ENCODE results near the gene LIN28B. TPM values are rescaled to one million over a fixed set of nuclear protein-coding genes. Genes with fewer than 3 reads are reported as not detected.
"Not testable (repeated sequence)": the region's sequence is repeated elsewhere in the genome, so short reads cannot be mapped to it uniquely, and the experiment has no call there.

LIN28B gene
- total RNA-seq (2014; rRNA removed; shearing (Covaris generic)): not detected in 2 replicates
- polyA plus RNA-seq (2014; cell fraction: nucleus; rRNA removed): not detected in 2 replicates

DNA sequence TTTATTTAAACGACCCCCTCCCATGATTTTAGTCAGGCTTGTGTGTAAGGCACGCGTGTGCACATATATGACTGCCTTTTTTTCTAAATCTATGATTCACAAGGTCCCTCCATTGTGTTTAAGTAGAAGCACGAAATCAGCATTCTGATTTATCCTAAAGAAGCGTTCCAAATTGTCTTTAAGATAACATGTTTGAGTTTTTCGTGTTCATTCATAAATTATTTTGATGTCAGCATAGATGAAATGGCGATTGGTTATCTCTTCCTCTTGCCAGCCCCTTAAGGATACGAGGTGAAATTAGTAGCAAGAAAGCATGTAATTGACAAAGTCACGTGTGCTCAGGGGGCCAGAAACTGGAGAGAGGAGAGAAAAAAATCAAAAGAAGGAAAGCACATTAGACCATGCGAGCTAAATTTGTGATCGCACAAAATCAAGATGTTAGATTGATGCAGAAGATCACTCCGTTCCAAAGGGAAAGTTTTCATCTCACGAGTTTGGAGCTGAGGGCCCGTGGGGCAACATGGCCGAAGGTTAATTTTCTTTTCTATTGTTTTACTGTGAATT is at the start of gene LIN28B:
TSS of gene LIN28B (plus strand) at position 377 of the 564 bp plus-strand sequence. CDS start at position 521, 144 bp downstream.
- no peak for DNase-seq (ENCODE audit: extremely low read depth, low read depth)

GRCh38 chr6:104908031-104908887 is 48.6 kb upstream of the LIN28B start:
- no peak for DNase-seq (ENCODE audit: extremely low read depth, low read depth)

DNA sequence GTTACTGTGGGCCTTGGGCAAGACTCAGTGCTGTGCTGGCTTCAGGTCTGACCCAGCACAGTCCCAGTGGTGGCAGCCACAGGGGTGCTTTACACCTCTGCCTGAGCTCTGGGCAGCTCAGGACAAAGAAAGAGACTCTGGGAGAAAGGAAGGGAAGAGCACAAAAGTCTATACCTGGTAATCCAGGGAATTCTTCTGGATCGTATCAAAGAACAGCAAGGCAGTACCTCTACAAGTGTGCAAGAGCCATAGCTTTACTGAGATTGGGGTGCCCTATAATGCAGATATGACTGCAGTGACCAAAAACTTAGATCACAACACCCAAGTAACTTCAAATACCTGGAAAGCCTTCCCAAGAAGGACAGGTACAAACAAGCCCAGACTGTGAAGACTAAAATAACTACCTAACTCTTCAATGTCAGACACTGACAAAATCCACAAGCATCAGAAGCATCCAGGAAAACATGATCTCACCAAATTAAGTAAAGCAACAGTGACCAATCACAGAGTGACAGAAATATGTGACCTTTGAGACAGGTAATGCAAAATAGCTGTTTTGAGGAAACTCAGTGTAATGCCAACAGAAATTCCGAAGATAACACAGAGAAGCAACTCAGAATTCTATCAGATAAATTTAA is 47.9 kb upstream of the LIN28B start:
- no peak for DNase-seq (ENCODE audit: extremely low read depth, low read depth)

DNA sequence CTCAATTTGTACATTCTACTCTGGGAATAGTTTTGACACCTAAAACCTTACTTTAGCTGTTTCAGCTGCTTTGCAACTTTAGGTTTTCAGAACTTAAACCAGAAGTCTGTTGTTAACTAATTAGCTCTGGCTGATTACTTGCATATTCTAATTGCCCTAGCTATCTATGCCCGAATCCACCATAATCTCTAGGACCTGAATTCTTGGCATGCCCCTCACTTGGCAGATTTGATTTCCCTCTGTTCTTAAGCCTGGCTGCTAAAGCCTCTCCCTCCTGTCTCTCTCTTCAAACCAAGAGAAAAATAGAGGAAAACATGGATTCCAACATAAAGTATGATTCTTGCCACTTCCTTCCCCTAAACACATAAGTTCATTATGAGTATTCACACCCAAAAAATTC is 35.0 kb upstream of the LIN28B start:
- no peak for DNase-seq (ENCODE audit: extremely low read depth, low read depth)

DNA sequence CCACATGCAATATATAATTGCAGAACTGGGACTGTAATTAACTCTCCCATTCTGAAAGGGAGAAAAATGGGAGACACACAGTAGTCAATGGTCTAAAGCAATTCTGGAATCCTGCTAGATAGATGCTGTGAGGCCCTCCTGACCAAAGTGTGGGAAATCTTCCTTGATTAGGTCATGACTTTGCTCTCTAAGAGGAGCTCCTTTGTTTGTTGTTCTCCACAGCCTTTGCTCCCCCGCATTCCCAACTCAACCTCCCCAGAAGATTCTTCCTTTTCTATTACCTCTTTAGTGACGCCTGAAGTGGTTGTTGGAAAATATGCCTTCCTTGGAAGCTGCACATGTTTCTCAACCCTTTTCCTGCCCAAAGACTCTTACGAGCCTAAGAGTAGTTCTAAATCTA is 28.8 kb upstream of the LIN28B start:
- no peak for DNase-seq (ENCODE audit: extremely low read depth, low read depth)

GRCh38 chr6:104929353-104929752 is 27.6 kb upstream of the LIN28B start:
- no peak for DNase-seq (ENCODE audit: extremely low read depth, low read depth)

- DNase-seq (ENCODE audit: extremely low read depth, low read depth): no peak
Measured at GRCh38 chr6:104930939-104931338, 26.0 kb upstream of the LIN28B start.

DNA sequence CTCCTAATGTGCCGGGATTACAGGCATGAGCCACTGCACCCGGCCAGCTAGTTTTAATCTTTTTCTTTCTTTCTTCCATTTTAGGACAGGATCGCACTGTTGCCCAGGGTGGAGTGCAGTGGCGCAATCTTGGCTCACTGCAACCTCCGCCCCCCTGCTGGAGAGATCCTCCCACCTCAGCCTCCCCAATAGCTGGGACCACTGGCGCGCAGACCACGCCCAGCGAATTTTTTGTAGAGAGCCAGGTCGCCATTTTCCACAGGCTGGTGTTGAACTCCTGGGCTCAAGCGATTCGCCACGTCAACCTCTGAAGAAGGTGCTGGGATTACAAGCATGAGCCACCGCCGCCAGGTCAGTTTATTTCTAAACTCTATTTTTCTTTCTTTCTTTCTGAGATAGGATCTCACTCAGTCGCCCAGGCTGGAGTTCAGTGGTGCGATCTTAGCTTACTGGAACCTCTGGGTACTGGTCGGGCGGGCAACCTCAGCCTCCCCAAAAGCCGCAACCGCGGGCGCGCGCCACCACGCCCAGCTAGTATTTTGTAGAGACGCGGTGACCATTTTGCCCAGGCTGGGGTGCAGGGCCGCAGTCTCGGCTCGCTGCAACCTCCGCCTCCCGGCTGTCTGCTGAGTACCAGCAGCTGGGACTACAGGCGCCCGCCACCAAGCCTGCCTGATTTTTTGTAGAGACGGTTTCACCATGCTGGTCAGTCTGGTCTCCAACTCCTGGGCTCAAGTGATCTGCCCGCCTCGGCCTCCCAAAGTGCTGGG is 20.0 kb upstream of the LIN28B start:
- DNase-seq (ENCODE audit: extremely low read depth, low read depth): no peak

DNA sequence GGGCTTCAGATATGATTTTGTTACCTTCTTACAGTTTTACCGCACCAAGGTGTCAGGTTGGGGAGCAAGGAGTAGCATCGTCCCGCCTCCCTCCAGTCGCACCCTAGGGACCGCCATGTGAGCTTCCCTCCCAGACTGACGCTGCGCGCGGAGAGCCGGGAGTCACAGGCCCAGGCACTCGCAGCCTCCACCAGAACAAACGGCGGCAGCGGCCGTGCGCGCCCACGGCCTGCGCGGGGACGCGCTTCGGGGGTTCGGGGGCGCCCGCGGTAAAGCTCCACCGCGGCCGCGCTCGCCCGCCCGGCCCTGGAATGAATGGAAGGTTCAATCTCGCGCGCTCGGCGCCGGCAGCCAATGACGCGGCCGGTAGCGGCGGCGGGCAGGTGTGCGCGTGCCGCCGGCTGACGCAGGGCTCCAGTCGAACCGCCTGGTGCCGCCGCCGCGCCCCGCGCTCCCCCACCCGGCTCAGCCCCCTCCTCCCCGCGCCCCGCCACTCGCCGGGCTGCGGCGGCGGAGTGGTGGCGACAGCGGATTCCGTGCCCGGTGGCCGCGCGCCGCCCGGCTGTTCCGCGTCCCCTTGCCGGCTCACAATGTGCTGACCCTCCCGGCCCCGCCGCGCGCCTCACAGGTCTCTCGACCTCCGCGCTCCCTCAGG is 16.5 kb upstream of the LIN28B start:
- DNase-seq (ENCODE audit: extremely low read depth, low read depth): no peak

GRCh38 chr6:104940893-104941728 is 15.8 kb upstream of the LIN28B start:
- DNase-seq (ENCODE audit: extremely low read depth, low read depth): no peak

- no peak for DNase-seq (ENCODE audit: extremely low read depth, low read depth)
Measured at GRCh38 chr6:104941729-104942091, 15.2 kb upstream of the LIN28B start.

GRCh38 chr6:104943781-104944180 is 13.1 kb upstream of the LIN28B start:
- peak; percentile 11 for DNase-seq (ENCODE audit: extremely low read depth, low read depth)

DNA sequence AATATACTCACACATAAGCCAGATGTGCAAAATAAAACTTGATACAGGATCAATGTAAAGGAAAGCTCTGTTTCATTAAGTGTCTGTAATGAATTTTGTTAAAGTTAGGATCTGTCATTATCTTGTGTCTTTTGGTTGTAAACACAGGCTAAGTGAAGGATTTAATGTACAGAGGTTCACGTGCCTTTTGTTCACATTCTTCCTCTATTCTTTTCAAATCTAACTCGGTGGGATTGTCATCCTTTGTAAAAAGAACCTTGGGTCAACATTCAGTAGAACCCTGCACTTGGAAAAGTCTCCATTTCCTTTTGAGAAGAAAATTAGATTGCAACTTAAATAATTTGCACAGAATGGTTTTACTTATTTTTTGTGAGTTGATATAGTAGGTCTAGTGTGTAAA is 7.7 kb upstream of the LIN28B start:
- DNase-seq (ENCODE audit: extremely low read depth, low read depth): no peak

GRCh38 chr6:104951677-104952076 is 5.2 kb upstream of the LIN28B start:
- no peak for DNase-seq (ENCODE audit: extremely low read depth, low read depth)

GRCh38 chr6:104952911-104953399 is 4.0 kb upstream of the LIN28B start:
- no peak for DNase-seq (ENCODE audit: extremely low read depth, low read depth)

DNA sequence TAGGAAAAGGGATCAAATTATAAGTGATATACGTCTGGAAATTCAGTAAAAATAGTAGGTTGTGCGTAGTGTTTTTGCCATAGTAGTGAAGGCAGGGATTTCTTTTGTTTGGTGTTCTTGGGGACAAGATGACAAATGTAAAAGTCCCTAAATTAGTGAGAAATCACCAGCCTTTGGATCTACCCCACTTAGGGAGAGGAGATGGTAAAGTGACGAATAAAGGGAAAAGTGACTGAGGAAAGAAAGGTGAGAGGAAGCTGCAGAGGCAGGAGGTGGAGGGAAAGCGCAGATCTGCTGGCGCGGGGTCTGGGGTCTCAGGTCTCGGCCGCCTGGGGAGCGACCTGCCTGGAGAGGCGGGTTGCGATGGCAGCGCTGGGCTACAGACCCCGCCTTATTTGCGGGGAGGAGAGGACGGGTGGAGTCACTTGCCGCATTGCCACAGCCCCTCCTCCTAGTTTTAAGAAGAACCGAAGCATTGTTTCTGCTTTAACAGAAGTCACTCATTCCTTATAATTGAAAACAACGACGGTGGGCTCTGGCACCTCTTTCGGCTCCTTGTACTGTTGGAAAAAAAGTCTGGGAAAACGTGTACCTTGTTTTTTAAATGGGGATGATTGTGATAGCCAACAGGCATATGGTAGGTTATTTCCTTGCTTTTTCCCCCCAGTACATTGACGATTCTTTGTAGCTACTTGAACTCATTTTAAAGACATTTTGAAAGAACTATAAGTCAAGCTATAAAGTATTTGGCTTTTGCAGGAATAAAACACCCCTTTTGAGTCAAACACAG is 3.3 kb upstream of the LIN28B start:
- not testable (repeated sequence) for DNase-seq (ENCODE audit: extremely low read depth, low read depth)

DNA sequence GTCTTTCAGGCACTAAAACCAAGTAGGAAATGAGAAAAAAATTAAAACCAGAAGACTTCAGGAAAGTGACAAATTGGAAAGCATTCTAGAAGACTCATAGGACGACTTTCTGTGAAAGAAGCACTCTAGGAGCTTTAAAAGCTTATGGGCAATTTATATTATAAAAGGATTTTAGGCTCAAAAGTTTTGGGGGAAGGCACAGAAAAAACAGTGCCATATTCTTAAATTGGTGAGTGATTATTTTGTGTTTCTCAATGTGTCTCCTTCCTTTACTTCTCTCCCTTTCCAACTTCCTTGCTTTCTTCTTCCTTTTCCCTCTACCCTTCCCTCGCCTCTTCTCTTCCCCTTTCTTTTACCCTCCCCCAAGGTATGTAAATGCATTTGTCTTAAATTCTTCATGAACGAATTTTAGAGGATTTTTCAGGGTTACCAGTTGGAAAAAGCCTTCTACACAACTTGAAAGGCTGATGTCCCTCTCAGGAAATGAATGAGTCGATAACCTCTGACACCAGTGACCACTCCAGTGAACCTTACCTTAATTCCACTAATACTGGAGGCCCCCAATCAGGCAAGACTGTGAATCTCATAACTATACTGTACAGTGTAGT is 2.6 kb upstream of the LIN28B start:
- DNase-seq (ENCODE audit: extremely low read depth, low read depth): no peak

DNA sequence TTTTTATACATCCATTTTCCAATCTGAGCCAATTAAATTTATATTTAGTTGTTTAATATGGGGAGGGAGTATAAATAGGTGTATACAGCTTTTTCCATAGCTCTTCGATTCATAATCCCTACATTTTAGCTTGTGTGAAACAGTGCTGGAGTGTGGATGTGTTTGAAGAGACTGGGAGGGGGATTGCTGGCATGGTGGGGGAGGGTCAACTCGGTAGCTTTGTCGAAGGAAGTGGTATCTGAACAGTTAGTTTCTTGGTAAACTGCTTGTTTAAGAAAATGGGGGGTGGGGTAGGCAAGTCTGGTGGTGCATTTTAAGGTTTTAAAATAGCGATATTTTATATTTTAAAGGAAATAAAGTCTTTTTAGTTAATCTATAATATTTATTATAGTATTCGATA is 1.4 kb upstream of the LIN28B start:
- no peak for DNase-seq (ENCODE audit: extremely low read depth, low read depth)

Measured in NCI-H460 (cell line).